Psoas muscle (tissue), 8 donors: ENCODE measurements around the gene SLC15A4. TPM values are rescaled to one million over a fixed set of nuclear protein-coding genes. Genes with fewer than 3 reads are reported as not detected.

Source experiments
- ATAC-seq, 4 donors: fragments of 200-7000 bp; cut with Tn5 transposase; one replicate each; pipeline ENCODE4 v1.9.1; 2020; ENCODE audit warnings: moderate library complexity in 3 of 4, mild to moderate bottlenecking in 2 of 4
- DNase-seq, 2 donors: peaks; one replicate each; pipeline ENCODE4 v3.0.0-alpha.2; 2020
- H3K27ac ChIP-seq: fragments of 200-600 bp; one replicate; pipeline ENCODE4 v1.8.0; 2022
- H3K27me3 ChIP-seq, 3 donors: fragments of 200-600 bp in 1 of 3; one replicate each; pipeline versions ENCODE4 v1.6.1 to v1.8.0; 2013 to 2022; ENCODE audit warnings: low read length in 2 of 3, mild to moderate bottlenecking in 2 of 3, moderate library complexity in 1 of 3; ENCODE audit not compliant: insufficient read depth in 3 of 3
- H3K36me3 ChIP-seq, 2 donors: fragments of 200-600 bp in 1 of 2; one replicate each; pipeline versions ENCODE4 v1.6.1 to v1.8.0; 2013 to 2022; ENCODE audit warnings: low read depth in 1 of 2, mild to moderate bottlenecking in 1 of 2, moderate library complexity in 1 of 2; ENCODE audit not compliant: insufficient read depth in 1 of 2
- H3K4me1 ChIP-seq: fragments of 200-600 bp; one replicate; pipeline ENCODE4 v1.8.0; 2022
- H3K4me3 ChIP-seq: fragments of 200-600 bp; one replicate; pipeline ENCODE4 v1.8.0; 2022; ENCODE audit warnings: mild to moderate bottlenecking
- H3K9me3 ChIP-seq: fragments of 200-600 bp; one replicate; pipeline ENCODE4 v1.8.0; 2022
- CTCF ChIP-seq: fragments of 200-600 bp; IDR thresholded peaks from one replicate; pipeline ENCODE4 v1.8.0; 2022; ENCODE audit warnings: antibody characterized with exemption
- WGBS, 3 donors: extraction: QIAGEN DNeasy Blood & Tissue Kit; methylation state at CpG; one replicate each; pipeline versions ENCODE4 v1.1.6 to v1.1.7; 2013; 5-methylcytosine and 5-hydroxymethylcytosine counted together
- intact Hi-C, 2 donors: fragments of 100-400 bp; cut with DNase I; formaldehyde crosslinking; loops; one replicate each; pipeline versions ENCODE4 v1.11.0 to v1.14.2; 2022
- polyA plus RNA-seq, 3 donors: library from polyadenylated mRNA; stranded (reverse); fragments of 200-250 nt; gene quantifications; one replicate each; pipeline ENCODE4 v1.2.3, GENCODE V29; 2013
- total RNA-seq, 4 donors: library from RNA; stranded (reverse); fragmentation: NEBNext Ultra II Directional in 2 of 4; extraction: Animal tissue kit (Norgen Biotek cat#: 25700) in 2 of 4; gene quantifications; one replicate each; pipeline versions ENCODE4 v1.2.1 to v1.2.4, GENCODE V29; 2021 to 2023
- donor health status: healthy with polysubstance abuse.
- donor health status: DM: no; HTN: no; CAD: no; lungs with moderate emphysema.
- donor health status: Bipolar disorder and iron deficiency.
- donor health status: healthy.
- donor health status: DM: yes; HTN: yes; CAD: no.
- donor health status: DM: no; HTN: no; CAD: no.
- donor health status: DM: no; HTN: no; CAD: no.
- donor health status: DM: yes; HTN: yes; CAD: no.

Gene SLC15A4
- total and polyA plus RNA-seq, 7 donors: 21.9 to 54.0 (median 30.2) TPM

- no peak for TF ChIP-seq CTCF
- ATAC-seq: no peak
- Histone ChIP-seq H3K4me3 (no peak overlapping the region), H3K36me3 (no peaks in the 10 kb centered on the region), H3K27ac (no peak overlapping the region), H3K9me3 (no peaks in the 10 kb centered on the region), H3K4me1 (no peaks in the 10 kb centered on the region), H3K27me3 (no peaks in the 10 kb centered on the region)
- intact Hi-C loops: loop anchor here (10.0 kb wide), 2 partner anchors 155 to 175 kb away; no protein-coding TSS in a partner anchor
- DNase-seq: no peak
Measured at GRCh38 chr12:128779901-128780300, 43.9 kb downstream of the SLC15A4 start.

- DNase-seq (no peak), ATAC-seq (no peak)
- Histone ChIP-seq H3K4me3 (no peak overlapping the region), H3K4me1 (no peaks in the 10 kb centered on the region), H3K27ac (no peak overlapping the region), H3K27me3 (no peaks in the 10 kb centered on the region), H3K9me3 (no peaks in the 10 kb centered on the region), H3K36me3 (no peaks in the 10 kb centered on the region)
- TF ChIP-seq CTCF: no peak
- intact Hi-C loops: loop anchor here in 1 of 2 donors (10.0 kb wide), 1 partner anchor 183 kb away; no protein-coding TSS in a partner anchor
- WGBS, 3 donors: 86 to 94% (median 93%) methylated on average over 10 of the region's 10 CpGs
Measured at GRCh38 chr12:128772249-128772648, 51.5 kb downstream of the SLC15A4 start.

GRCh38 chr12:128771681-128772080, 52.1 kb downstream of the SLC15A4 start:
- H3K27me3 ChIP-seq: peaks cover 0 to 2% (median 1%) of the 10 kb centered on the region in 3 donors
- no peaks in the 10 kb centered on the region for H3K36me3 ChIP-seq
- TF ChIP-seq CTCF: no peak
- H3K27ac ChIP-seq: no peak overlapping the region
- DNase-seq (no peak), ATAC-seq (no peak)
- WGBS, 3 donors: 86 to 91% (median 90%) methylated on average over 4 of the region's 4 CpGs
- intact Hi-C loops: loop anchor here in 1 of 2 donors (10.0 kb wide), 1 partner anchor 183 kb away; no protein-coding TSS in a partner anchor
- no peaks in the 10 kb centered on the region for H3K4me1 ChIP-seq
- H3K9me3 ChIP-seq: no peaks in the 10 kb centered on the region
- H3K4me3 ChIP-seq: no peak overlapping the region

GRCh38 chr12:128767518-128767917, 56.2 kb downstream of the SLC15A4 start:
- Histone ChIP-seq H3K9me3 (no peaks in the 10 kb centered on the region), H3K4me3 (no peak overlapping the region), H3K27me3 (peaks cover 0 to 12% (median 3%) of the 10 kb centered on the region in 3 donors), H3K36me3 (no peaks in the 10 kb centered on the region), H3K4me1 (no peaks in the 10 kb centered on the region), H3K27ac (no peak overlapping the region)
- no peak for TF ChIP-seq CTCF
- intact Hi-C loops: no loop called here
- DNase-seq: no peak
- ATAC-seq: no peak
- 18 to 34% (median 29%) methylated on average over 9 of the region's 9 CpGs for WGBS, 3 donors
